Effector memory CD8-positive, alpha-beta T cell (primary cell): Measurements from ENCODE around the gene MANEAL.
"Not testable (repeated sequence)": the region's sequence is repeated elsewhere in the genome, so short reads cannot be mapped to it uniquely, and the experiment has no call there.

ENCODE experiments used
- ATAC-seq: fragments of 150-1000 bp; cut with Tn5 transposase; replicated peaks from 2 replicates; pipeline ENCODE4 v1.10.0; 2021; ENCODE audit warnings: mild to moderate bottlenecking, moderate library complexity
- DNase-seq, 3 experiments: peaks; one replicate each; pipeline ENCODE4 v3.0.0; 2021
- H3K27ac Mint-ChIP-seq, 2 donors: one replicate each; pipeline ENCODE4 v1.8.0; 2022; ENCODE audit warnings: mild to moderate bottlenecking in 2 of 2, mixed read lengths in 2 of 2, moderate library complexity in 2 of 2
- H3K27me3 Mint-ChIP-seq, 2 donors: one replicate each; pipeline ENCODE4 v1.8.0; 2022; ENCODE audit warnings: mixed read lengths in 2 of 2
- H3K36me3 Mint-ChIP-seq: one replicate; pipeline ENCODE4 v1.8.0; 2022; ENCODE audit warnings: mild to moderate bottlenecking, moderate library complexity, mixed read lengths; ENCODE audit not compliant: insufficient read depth
- H3K4me1 Mint-ChIP-seq, 2 donors: one replicate each; pipeline ENCODE4 v1.8.0; 2022; ENCODE audit warnings: low read depth in 2 of 2, mixed read lengths in 2 of 2
- H3K4me3 Mint-ChIP-seq, 2 donors: one replicate each; pipeline ENCODE4 v1.8.0; 2022; ENCODE audit warnings: mild to moderate bottlenecking in 2 of 2, mixed read lengths in 2 of 2, moderate library complexity in 2 of 2
- H3K9me3 Mint-ChIP-seq, 2 donors: one replicate each; pipeline ENCODE4 v1.8.0; 2022; ENCODE audit warnings: mixed read lengths in 2 of 2

Gene MANEAL

DNA sequence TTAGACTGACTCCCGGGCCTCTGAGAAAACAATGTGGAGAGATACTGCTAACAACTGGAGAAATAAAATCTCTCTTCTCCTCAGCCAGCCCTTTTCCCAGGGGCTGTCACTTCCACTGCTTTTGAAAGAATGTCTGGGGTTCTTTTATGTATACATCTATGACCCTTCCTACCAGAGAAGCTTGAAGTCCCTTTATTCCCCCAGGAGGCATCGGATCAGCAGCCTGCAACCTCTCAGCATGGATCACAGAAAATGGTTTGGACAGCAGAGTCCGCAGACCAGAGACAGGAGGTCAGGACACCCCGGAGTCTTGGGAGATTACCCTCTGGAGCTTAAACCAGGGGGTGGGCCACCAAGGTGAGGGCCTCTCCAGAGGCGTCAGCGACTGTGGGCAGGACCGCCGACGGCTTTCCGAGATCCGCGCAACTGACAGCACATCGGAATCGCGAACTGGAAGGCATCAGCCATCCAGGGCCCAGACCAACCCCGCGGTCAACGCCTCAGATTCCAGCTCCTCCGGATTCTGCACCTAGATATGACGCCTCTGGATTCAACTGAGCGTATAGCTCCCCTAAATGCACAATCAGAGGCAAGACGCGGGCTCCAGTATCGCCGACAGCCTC is 29.7 kb upstream of the MANEAL start:
- Mint-ChIP-seq H3K36me3 (no peaks in the 10 kb centered on the region), H3K27ac (no peak overlapping the region), H3K27me3 (peaks cover 61 to 69% of the 10 kb centered on the region in 2 donors), H3K4me1 (peaks cover 8 to 15% of the 10 kb centered on the region in 2 donors), H3K4me3 (no peak overlapping the region), H3K9me3 (peaks cover 2 to 7% of the 10 kb centered on the region in 2 donors)
- ATAC-seq (no peak), DNase-seq (no peak)

DNA sequence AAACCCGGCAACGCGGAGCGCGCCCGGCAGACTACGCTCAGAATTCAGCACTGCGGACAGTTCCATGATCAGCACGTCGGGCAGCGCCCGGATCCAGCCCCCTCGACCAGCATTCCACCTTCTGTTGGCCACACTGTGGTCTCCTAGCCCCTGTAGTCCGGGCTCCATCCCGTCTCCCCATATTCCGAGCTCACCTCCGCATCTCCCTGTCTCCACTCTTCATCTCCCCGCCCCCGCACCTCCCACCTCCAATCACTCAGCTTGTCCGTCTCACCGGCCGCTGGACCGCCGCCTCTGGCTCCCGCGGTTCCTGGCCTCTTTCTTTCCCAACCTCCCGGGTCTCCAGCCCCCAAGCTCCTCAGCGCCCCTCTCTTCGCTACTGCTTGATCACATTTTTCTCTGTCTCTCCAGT is 29.2 kb upstream of the MANEAL start:
- Mint-ChIP-seq H3K27me3 (peaks cover 66 to 74% of the 10 kb centered on the region in 2 donors), H3K4me1 (peaks cover 8 to 15% of the 10 kb centered on the region in 2 donors), H3K36me3 (no peaks in the 10 kb centered on the region), H3K27ac (no peak overlapping the region), H3K9me3 (peaks cover 2 to 7% of the 10 kb centered on the region in 2 donors), H3K4me3 (peak overlapping the region in 1 of 2 donors; percentile 39)
- DNase-seq (peak; percentile 8 to 19 (median 13)), ATAC-seq (no peak)

DNA sequence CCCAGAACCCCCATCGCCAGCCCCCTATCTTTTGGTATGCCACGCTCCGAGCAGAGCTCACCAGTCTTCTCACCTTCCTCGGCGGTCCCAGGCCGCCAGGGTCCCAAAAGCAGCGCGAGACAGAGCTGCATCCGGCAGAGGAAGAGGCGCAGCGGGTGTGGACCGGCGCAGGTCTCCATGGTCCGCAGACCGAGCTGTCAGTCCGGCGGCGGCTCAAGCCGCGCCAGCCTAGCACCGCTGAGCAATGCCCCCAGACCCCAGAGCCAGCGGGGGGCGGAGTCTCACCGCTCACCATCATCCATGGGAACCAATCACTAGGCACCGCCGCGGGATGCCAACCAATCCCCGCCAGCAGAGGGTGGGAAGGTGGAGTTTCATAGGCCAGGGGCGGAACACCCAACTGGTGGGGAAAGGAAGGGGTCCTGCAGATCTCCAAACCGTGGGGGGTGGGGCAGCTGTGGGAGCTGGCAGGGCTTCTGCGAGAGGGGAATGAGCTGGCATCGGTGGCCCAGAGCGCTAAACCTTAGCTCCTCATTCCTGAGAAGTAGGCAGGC is 28.7 kb upstream of the MANEAL start, which contains the start of gene EPHA10:
EPHA10 (minus strand) TSS at position 233 of the 554 bp plus-strand sequence; CDS start at position 179, 54 bp downstream.
- no peaks in the 10 kb centered on the region for H3K36me3 Mint-ChIP-seq
- peaks cover 2 to 7% of the 10 kb centered on the region in 2 donors for H3K9me3 Mint-ChIP-seq
- H3K27me3 Mint-ChIP-seq: peaks cover 68 to 80% of the 10 kb centered on the region in 2 donors
- H3K4me3 Mint-ChIP-seq: peak within 1 kb of the TSS; percentile 39 to 45
- peaks cover 8 to 15% of the 10 kb centered on the region in 2 donors for H3K4me1 Mint-ChIP-seq
- no peak within 1 kb of the TSS for H3K27ac Mint-ChIP-seq
- DNase-seq: no peak
- ATAC-seq: no peak

DNA sequence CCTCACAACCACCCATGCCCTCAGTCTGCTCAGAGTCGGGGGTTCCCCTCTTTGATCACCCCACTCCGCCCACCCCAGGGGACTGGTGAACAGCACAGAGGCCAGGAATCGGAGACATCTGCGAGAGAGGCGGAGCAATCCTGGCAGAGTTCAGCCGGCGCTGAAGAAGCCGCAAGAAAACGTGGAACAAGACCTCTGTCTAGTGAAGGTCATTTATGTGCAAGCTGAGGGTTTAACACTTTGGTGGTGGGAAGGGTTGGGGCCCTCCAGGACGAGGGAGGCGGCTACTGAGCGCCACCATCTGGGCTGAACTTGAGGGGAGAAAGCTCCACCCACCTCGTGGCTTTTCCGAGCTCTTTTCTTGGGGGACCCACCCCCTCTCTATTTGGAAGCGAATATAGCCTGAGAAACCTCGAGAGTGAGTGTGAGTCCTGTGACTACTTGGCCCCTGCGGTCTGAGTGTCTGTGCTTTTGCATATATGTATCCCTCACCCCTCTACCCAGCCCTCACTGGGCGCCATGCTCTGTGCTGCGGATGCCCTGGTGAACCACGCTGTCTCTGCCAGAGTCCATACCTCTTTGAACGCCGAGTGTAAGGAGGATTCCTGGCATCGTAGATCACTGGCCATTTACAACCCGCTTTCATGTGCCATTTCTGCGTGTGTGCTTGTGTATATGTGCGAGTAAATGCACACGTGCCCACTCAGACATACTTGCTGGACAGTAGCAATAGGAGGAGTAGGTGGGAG is 27.6 kb upstream of the MANEAL start:
- Mint-ChIP-seq H3K9me3 (peaks cover 2 to 7% of the 10 kb centered on the region in 2 donors), H3K27me3 (peaks cover 78 to 91% of the 10 kb centered on the region in 2 donors), H3K27ac (no peak overlapping the region), H3K4me1 (peaks cover 8 to 15% of the 10 kb centered on the region in 2 donors), H3K4me3 (peak overlapping the region; percentile 26 to 45), H3K36me3 (no peaks in the 10 kb centered on the region)
- DNase-seq: no peak
- ATAC-seq: peak; percentile 41

DNA sequence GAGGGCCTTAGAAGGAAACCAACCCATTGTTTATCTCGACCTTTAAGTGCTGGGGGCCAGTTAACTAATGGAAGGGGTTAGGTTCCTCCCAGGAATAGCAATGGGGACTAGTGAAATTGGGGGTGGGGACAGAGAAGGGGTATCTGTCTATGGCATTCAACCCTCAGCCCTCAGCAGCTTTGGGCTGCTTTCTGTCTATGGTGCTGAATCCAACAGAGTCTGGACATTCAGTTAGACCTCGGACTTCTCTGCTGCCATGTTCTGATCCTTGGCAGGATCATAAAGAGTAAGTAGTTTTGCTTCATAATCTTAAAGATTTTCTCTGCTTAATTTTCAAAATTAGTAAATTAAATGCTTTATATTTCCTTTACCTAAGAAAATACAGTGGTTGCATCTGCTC is 26.2 kb upstream of the MANEAL start:
- ATAC-seq: no peak
- Mint-ChIP-seq H3K27me3 (peaks cover 77 to 88% of the 10 kb centered on the region in 2 donors), H3K27ac (no peak overlapping the region), H3K4me3 (no peak overlapping the region), H3K9me3 (peaks cover 2 to 7% of the 10 kb centered on the region in 2 donors), H3K4me1 (peaks cover 8 to 15% of the 10 kb centered on the region in 2 donors), H3K36me3 (no peaks in the 10 kb centered on the region)
- no peak for DNase-seq

DNA sequence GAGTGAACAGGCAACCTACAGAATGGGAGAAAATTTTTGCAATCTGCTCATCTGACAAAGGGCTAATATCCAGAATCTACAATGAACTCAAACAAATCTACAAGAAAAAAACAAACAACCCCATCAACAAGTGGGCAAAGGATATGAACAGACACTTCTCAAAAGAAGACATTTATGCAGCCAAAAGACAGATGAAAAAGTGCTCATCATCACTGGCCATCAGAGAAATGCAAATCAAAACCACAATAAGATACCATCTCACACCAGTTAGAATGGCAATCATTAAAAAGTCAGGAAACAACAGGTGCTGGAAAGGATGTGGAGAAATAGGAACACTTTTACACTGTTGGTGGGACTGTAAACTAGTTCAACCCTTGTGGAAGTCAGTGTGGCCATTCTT is 22.2 kb upstream of the MANEAL start:
- H3K4me1 Mint-ChIP-seq, H3K27ac Mint-ChIP-seq, DNase-seq, H3K36me3 Mint-ChIP-seq, ATAC-seq, H3K4me3 Mint-ChIP-seq, H3K9me3 Mint-ChIP-seq: not testable (repeated sequence)
- peaks cover 59 to 60% of the 10 kb centered on the region in 2 donors for H3K27me3 Mint-ChIP-seq

DNA sequence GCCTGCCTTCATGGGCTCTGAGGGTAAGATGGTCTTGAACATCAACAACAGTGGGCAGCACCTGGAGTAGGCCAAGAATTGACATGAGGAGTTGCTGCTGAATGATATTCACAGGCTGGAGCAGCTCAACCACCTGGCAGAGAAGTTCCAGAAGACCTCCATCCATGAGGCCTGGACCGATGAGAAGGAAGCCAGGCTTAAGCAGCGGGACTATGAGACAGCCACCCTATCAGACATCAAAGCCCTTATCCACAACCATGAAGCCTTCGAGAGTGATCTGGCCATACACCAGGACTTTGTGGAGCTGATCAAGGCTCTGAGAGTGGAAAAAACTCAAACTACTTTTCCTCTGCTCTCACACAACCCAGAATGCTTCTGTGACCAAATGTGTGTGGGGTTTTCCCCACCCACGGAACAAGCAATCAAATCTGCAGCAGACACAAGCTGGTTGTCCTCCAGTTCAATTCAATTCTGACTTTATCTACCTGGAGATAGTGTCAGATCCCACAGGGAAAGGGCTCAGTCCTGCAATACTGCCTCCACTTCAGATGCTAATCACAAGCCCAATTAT is 16.6 kb upstream of the MANEAL start:
- Mint-ChIP-seq H3K36me3 (no peaks in the 10 kb centered on the region), H3K4me1 (no peaks in the 10 kb centered on the region), H3K4me3 (no peak overlapping the region), H3K27me3 (peaks cover 33 to 52% of the 10 kb centered on the region in 2 donors), H3K9me3 (no peaks in the 10 kb centered on the region), H3K27ac (no peak overlapping the region)
- DNase-seq: no peak
- ATAC-seq: no peak

DNA sequence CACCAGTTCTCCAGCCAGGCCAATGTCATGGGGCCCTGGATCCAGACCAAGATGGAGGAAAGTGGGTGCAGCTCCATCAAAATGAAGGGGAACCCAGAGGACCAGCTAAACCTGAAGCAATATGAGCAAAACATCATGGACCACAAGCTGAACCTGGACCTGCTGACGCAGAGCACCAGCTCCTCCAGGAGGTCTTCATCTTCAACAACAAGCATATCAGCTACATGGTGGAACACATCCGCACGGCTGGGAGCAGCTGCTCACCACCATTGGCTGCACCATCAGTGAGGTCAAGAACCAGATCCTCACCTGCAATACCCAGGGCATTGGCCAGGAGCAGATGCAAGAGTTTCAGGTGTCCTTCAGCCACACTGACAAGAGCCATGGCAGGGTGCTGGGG is 15.0 kb upstream of the MANEAL start:
- DNase-seq: no peak
- Mint-ChIP-seq H3K9me3 (no peaks in the 10 kb centered on the region), H3K27ac (no peak overlapping the region), H3K4me1 (no peaks in the 10 kb centered on the region), H3K36me3 (no peaks in the 10 kb centered on the region), H3K27me3 (peaks cover 20 to 53% of the 10 kb centered on the region in 2 donors), H3K4me3 (no peak overlapping the region)
- no peak for ATAC-seq

DNA sequence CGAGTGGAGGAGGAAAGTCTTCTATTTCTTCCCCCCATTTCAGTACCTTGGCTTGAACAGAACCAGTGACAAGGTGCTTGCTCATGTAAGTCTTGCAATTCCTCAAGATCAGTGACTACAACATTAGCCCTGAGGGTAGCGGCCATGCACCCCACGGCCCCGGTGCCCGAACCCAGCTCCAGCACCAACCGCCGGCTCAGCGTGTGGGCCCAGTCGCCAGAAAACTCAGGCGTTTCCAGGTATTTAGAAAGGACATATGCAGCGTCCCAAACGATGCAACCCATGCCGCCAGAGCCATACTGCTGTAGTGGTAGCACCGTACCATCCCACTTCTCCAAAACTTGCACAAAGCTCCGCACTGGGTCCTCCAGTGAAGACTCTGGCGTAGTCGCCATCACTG is 11.2 kb upstream of the MANEAL start:
- H3K27me3 Mint-ChIP-seq: peaks cover 29 to 51% of the 10 kb centered on the region in 2 donors
- H3K4me3 Mint-ChIP-seq: no peak overlapping the region
- DNase-seq: no peak
- no peaks in the 10 kb centered on the region for H3K4me1 Mint-ChIP-seq
- H3K9me3 Mint-ChIP-seq: no peaks in the 10 kb centered on the region
- no peak for ATAC-seq
- no peak overlapping the region for H3K27ac Mint-ChIP-seq
- no peaks in the 10 kb centered on the region for H3K36me3 Mint-ChIP-seq

DNA sequence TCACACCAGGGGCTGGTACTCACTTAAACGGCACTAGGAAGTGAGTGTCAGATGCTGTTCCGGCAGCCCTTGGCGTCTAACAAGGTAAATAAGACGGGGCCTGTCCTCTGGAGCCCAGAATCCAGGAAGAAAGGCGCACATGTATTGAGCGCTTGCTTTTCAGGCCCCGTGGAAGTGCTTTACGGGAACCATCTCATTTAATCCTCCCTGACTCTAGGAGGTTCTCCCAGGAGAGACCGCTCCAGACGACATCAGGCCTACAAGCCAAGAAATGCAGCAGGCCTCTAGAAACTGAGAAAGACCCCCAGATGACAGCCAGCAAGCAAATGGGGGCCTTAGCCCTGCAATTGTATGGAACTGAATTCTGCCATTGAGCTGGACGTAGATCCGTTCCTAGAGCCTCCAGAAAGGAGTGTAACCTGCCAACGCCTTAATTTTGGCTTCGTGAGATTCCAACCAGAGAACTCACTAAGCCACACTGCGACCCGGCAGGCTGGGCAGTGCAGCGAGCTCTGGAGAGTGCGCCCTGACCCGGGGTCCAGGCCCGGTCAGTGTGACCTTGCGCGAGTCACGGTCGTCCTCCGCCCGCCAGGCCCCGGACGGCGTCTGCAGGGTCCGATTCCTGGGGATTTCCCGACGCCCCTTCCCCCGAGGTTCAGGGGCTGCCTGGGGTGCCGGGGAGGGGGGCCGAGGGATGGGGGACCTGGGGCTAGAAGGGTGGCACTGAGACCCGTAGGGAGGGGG is 532 bp upstream of the MANEAL start:
- peak overlapping the region; percentile 58 to 89 for H3K4me3 Mint-ChIP-seq
- H3K27ac Mint-ChIP-seq: no peak overlapping the region
- ATAC-seq: no peak
- H3K36me3 Mint-ChIP-seq: no peaks in the 10 kb centered on the region
- DNase-seq: no peak
- no peaks in the 10 kb centered on the region for H3K9me3 Mint-ChIP-seq
- peaks cover 13 to 18% of the 10 kb centered on the region in 2 donors for H3K4me1 Mint-ChIP-seq
- peaks cover 7 to 46% of the 10 kb centered on the region in 2 donors for H3K27me3 Mint-ChIP-seq

DNA sequence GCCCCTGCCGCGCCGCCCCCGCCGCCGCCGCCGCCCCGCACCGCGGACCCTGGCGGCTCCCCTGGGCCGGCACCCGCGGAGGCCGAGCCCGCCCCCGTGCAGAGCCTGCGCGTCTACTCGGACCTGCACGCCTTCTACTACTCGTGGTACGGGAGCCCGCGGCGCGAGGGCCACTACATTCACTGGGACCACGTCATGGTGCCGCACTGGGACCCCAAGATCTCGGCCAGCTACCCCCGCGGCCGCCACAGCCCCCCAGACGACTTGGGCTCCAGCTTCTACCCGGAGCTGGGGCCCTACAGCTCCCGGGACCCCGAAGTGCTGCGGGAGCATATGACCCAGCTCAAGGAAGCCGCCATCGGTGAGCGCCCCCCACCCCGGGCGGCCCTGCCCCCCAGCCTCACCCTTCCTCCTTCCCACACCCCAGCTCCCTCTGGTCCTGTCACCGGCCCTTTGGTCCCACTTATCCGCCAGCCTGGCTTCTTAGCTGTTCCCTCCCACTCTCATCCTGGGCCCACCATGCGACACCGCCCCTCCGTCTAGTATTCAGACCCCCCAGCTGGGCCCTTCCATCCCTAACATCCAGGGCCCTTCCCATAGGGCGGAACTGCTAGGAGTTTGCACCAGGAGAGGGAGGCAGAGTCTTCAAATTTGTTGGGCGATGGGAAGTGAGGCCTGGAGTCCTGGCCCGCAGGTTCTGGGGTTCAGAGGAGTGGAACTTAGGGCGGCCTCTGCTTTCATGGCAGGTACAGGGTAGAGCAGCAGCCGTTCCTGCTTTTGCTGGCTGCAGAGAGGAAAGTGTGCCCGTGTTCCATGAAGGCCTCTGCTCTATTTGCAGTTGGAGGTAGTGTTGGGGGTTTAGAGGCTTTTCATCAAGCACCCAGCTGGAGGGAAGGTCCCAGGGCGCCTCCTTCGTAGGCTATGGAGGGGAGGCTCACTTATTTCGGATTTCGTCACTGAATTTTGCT is 1.0 kb downstream of the MANEAL start:
- peaks cover 4% of the 10 kb centered on the region for H3K36me3 Mint-ChIP-seq
- DNase-seq (no peak), ATAC-seq (peak; percentile 40)
- no peaks in the 10 kb centered on the region for H3K9me3 Mint-ChIP-seq
- H3K4me1 Mint-ChIP-seq: peaks cover 13 to 18% of the 10 kb centered on the region in 2 donors
- peak overlapping the region; percentile 89 to 90 for H3K4me3 Mint-ChIP-seq
- H3K27ac Mint-ChIP-seq: peak overlapping the region; percentile 35 to 75
- peaks cover 7 to 40% of the 10 kb centered on the region in 2 donors for H3K27me3 Mint-ChIP-seq
